Activated T-helper 2 cell treated with anti-CD3 and anti-CD28 coated beads, Interferon-gamma antibody, Interleukin-2, Interleukin-4, amounts not matched to agents 10 μg/mL and 5 μg/mL and 100 μg/mL, durations not matched to agents 14 hours and 24 hours and 36 hours (primary cell): Measurements from ENCODE around the gene BAD. TPM values are rescaled to one million over a fixed set of nuclear protein-coding genes. Genes with fewer than 3 reads are reported as not detected.

Source experiments
- DNase-seq: peaks from one replicate; pipeline ENCODE4 v3.0.0; 2021; ENCODE audit warnings: low spot score
- H3K27ac Mint-ChIP-seq: one replicate; pipeline ENCODE4 v1.8.0; 2021; ENCODE audit warnings: mixed read lengths
- H3K27me3 Mint-ChIP-seq: one replicate; pipeline ENCODE4 v1.8.0; 2021; ENCODE audit warnings: low read depth, mixed read lengths
- H3K36me3 Mint-ChIP-seq: one replicate; pipeline ENCODE4 v1.8.0; 2021; ENCODE audit warnings: low read depth, mixed read lengths
- H3K4me1 Mint-ChIP-seq: one replicate; pipeline ENCODE4 v1.8.0; 2021; ENCODE audit warnings: low read depth, mixed read lengths
- H3K4me3 Mint-ChIP-seq: one replicate; pipeline ENCODE4 v1.8.0; 2021; ENCODE audit warnings: low read depth, mild to moderate bottlenecking, moderate library complexity, mixed read lengths
- H3K9me3 Mint-ChIP-seq: one replicate; pipeline ENCODE4 v1.8.0; 2021; ENCODE audit warnings: mixed read lengths
- intact Hi-C: fragments of 100-400 bp; cut with micrococcal nuclease; formaldehyde crosslinking; loops from one replicate; pipeline ENCODE4 v1.15.1; 2023
- total RNA-seq: library from RNA; stranded (reverse); gene quantifications from 2 replicates; pipeline ENCODE4 v1.2.3, GENCODE V29; 2022

BAD gene
- total RNA-seq, 1 donor from 2014 or later, result 33.2 TPM

- Mint-ChIP-seq H3K9me3 (no peaks in the 10 kb centered on the region), H3K4me1 (peaks cover 15% of the 10 kb centered on the region), H3K36me3 (no peaks in the 10 kb centered on the region), H3K4me3 (peak overlapping the region; percentile 10), H3K27me3 (peaks cover 58% of the 10 kb centered on the region), H3K27ac (no peak overlapping the region)
- intact Hi-C loops, result no loop called here
- no peak for DNase-seq
Measured at GRCh38 chr11:64298966-64299846, 14.7 kb upstream of the BAD start.

DNA sequence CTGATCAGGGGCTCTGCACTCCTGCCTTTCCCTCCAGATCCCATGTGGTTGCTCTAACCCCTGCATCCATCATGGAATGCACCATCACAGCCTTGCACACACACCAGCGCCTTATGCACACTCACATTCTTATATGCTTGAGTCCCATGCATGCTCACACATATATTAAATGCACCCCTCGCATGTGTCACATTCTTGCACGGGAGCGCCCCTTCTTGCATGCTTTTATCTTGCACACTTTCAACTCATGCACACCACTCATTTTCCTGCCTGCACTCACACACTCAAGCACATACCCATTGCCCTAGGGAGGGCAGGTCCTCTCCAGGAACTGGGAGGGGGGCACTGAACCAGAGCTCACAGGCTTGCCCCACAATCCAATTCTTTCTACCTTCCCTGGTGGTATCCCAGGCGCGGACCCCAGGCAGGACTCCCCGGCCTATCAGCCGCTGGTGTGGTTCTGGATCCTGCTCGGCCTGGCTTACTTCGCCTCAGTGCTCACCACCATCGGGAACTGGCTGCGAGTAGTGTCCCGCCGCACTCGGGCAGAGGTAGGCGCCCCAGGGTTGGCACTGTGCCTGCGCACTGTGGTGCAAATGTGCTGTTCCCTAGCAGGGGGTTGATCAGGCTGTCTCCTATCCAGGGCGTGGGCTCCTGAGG, 13.4 kb upstream of the BAD start:
- peaks cover 9% of the 10 kb centered on the region for H3K4me1 Mint-ChIP-seq
- no peak for DNase-seq
- no peaks in the 10 kb centered on the region for H3K9me3 Mint-ChIP-seq
- intact Hi-C loops, result no loop called here
- no peaks in the 10 kb centered on the region for H3K36me3 Mint-ChIP-seq
- peaks cover 69% of the 10 kb centered on the region for H3K27me3 Mint-ChIP-seq
- no peak overlapping the region for H3K4me3 Mint-ChIP-seq
- no peak overlapping the region for H3K27ac Mint-ChIP-seq

DNA sequence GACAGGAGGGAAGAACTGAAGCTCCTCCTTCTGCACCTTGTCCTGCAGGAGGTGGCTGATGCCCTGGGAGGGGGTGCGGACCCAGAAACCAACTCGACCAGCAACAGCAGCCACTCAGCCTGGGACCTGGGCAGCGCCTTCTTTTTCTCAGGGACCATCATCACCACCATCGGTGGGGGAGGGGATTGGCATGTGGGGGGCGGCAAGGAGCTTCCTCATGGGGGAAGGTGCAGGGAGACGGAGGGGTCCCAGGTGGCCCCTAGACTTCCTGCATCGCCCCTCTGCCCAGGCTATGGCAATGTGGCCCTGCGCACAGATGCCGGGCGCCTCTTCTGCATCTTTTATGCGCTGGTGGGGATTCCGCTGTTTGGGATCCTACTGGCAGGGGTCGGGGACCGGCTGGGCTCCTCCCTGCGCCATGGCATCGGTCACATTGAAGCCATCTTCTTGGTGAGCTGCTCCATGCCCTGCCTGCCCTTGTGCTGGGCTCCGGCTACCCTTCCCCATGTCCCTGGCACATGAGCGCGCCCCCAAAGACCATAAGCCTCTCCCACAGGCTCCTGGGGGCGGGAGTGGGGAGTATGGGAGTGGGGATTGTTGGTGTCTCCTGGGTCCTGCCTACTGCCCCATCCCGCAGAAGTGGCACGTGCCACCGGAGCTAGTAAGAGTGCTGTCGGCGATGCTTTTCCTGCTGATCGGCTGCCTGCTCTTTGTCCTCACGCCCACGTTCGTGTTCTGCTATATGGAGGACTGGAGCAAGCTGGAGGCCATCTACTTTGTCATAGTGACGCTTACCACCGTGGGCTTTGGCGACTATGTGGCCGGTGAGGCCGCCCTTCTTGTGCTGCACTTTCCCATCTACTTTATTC, 12.6 kb upstream of the BAD start:
- intact Hi-C loops, result no loop called here
- Mint-ChIP-seq H3K4me1 (peaks cover 12% of the 10 kb centered on the region), H3K27ac (no peak overlapping the region), H3K4me3 (no peak overlapping the region), H3K9me3 (no peaks in the 10 kb centered on the region), H3K36me3 (no peaks in the 10 kb centered on the region), H3K27me3 (peaks cover 73% of the 10 kb centered on the region)
- no peak for DNase-seq

- H3K4me1 Mint-ChIP-seq, result peaks cover 12% of the 10 kb centered on the region
- intact Hi-C loops, result no loop called here
- no peak for DNase-seq
- no peak overlapping the region for H3K27ac Mint-ChIP-seq
- peaks cover 73% of the 10 kb centered on the region for H3K27me3 Mint-ChIP-seq
- no peaks in the 10 kb centered on the region for H3K9me3 Mint-ChIP-seq
- no peak overlapping the region for H3K4me3 Mint-ChIP-seq
- H3K36me3 Mint-ChIP-seq, result no peaks in the 10 kb centered on the region
Measured at GRCh38 chr11:64296236-64296635, 11.8 kb upstream of the BAD start.

DNA sequence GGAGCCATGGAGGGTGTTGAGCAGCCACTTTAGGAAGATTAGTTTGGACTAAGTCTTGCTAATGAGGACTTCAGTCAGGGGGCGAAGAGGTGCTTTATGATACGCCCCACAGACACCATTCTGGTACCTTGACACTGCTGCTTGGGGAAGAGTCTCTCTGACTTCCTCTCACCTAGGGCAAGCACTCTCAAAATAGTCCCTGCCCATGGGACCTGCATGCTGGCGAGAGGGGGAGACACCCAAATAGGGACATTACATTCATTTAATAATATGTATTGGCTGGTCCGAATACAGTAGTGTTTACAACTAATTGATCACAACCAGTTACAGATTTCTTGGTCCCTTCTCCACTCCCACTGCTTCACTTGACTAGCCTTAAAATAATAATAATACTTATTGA, 11.3 kb upstream of the BAD start:
- Mint-ChIP-seq H3K9me3 (no peaks in the 10 kb centered on the region), H3K4me1 (peaks cover 11% of the 10 kb centered on the region), H3K4me3 (no peak overlapping the region), H3K36me3 (no peaks in the 10 kb centered on the region), H3K27me3 (peaks cover 75% of the 10 kb centered on the region), H3K27ac (no peak overlapping the region)
- intact Hi-C loops, result no loop called here
- DNase-seq, result no peak

- DNase-seq, result no peak
- no peak overlapping the region for H3K4me3 Mint-ChIP-seq
- peaks cover 8% of the 10 kb centered on the region for H3K4me1 Mint-ChIP-seq
- H3K27ac Mint-ChIP-seq, result no peak overlapping the region
- intact Hi-C loops, result no loop called here
- H3K27me3 Mint-ChIP-seq, result peaks cover 73% of the 10 kb centered on the region
- H3K9me3 Mint-ChIP-seq, result no peaks in the 10 kb centered on the region
- H3K36me3 Mint-ChIP-seq, result no peaks in the 10 kb centered on the region
Measured at GRCh38 chr11:64294774-64295173, 10.3 kb upstream of the BAD start.

- Mint-ChIP-seq H3K4me1 (peaks cover 6% of the 10 kb centered on the region), H3K36me3 (no peaks in the 10 kb centered on the region), H3K27me3 (peaks cover 61% of the 10 kb centered on the region), H3K27ac (no peak overlapping the region), H3K4me3 (peak overlapping the region; percentile 33), H3K9me3 (no peaks in the 10 kb centered on the region)
- intact Hi-C loops, result no loop called here
- DNase-seq, result no peak
Measured at GRCh38 chr11:64292460-64293254, 8.2 kb upstream of the BAD start.

DNA sequence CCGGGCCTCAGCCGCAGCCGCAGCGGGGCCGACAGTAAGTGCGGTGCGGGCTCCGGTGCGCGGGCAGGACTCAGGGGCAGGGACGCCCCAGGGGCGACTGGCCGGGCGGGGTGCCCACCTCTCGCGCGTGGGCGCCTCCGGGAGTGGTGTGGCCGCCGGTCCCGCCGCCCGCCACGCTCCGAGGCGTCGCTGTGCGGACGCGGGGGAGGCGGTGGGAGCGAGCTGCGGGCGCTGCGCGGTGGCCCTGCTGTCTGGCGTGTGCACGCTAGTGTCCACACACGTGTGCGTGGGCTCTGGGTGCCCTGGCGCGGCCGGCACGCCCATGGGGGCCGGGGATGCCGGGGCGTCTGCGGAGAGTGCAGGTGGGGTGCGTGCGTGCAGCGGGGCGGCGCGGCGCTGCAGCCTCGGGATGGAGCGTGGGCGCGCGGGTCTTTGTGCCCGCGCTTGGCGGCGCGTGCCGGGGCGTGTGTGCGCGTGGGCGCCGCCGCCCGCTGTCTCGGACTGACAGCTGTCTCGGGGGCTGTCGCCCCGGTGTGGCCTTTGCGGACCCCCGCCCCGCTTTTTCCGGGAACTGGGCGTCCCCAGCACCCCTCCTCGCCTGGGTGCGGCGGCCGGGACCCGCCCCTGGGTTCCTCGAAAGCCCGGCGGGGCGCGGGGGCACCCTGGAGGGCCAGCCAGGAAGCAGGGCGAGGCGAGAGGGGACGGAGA, 7.4 kb upstream of the BAD start:
- no peak for DNase-seq
- Mint-ChIP-seq H3K36me3 (no peaks in the 10 kb centered on the region), H3K27ac (no peak overlapping the region), H3K9me3 (no peaks in the 10 kb centered on the region), H3K4me1 (peaks cover 6% of the 10 kb centered on the region), H3K4me3 (no peak overlapping the region), H3K27me3 (peaks cover 54% of the 10 kb centered on the region)
- intact Hi-C loops, result no loop called here

DNA sequence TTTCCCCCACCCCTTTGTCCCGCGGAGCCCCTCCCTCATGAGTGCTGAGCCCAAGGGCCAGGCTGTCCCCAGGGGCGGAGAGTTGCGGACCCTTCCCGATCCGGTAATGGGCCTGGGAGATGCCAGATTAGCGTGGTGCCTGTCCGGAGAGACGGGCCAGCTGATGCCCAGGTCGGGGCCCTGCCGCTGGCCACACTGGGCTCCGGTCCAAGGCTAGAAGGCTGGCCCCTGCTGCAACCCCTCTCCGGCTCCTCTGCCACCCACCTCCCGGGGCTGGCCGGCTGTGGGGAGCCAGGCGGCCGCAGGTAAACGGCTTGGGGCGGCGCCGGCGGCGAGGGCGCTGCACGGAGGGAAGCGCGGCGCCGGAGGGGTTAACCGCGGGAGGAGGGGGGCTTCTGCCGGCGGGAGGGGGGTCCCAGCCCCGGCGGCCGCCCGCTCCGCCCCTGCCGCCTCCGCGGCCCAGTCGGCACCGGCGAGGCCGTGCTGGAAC, 6.8 kb upstream of the BAD start, which contains the start of gene KCNK4:
Gene KCNK4, plus strand, starts transcription at position 41 of the 490 bp plus-strand sequence. CDS start 1,717 bp downstream, outside the sequence.
- no peak for DNase-seq
- H3K36me3 Mint-ChIP-seq, result no peaks in the 10 kb centered on the region
- H3K4me1 Mint-ChIP-seq, result peaks cover 9% of the 10 kb centered on the region
- H3K4me3 Mint-ChIP-seq, result no peak within 1 kb of the TSS
- no peak within 1 kb of the TSS for H3K27ac Mint-ChIP-seq
- no peaks in the 10 kb centered on the region for H3K9me3 Mint-ChIP-seq
- peaks cover 48% of the 10 kb centered on the region for H3K27me3 Mint-ChIP-seq
- intact Hi-C loops, result no loop called here

DNA sequence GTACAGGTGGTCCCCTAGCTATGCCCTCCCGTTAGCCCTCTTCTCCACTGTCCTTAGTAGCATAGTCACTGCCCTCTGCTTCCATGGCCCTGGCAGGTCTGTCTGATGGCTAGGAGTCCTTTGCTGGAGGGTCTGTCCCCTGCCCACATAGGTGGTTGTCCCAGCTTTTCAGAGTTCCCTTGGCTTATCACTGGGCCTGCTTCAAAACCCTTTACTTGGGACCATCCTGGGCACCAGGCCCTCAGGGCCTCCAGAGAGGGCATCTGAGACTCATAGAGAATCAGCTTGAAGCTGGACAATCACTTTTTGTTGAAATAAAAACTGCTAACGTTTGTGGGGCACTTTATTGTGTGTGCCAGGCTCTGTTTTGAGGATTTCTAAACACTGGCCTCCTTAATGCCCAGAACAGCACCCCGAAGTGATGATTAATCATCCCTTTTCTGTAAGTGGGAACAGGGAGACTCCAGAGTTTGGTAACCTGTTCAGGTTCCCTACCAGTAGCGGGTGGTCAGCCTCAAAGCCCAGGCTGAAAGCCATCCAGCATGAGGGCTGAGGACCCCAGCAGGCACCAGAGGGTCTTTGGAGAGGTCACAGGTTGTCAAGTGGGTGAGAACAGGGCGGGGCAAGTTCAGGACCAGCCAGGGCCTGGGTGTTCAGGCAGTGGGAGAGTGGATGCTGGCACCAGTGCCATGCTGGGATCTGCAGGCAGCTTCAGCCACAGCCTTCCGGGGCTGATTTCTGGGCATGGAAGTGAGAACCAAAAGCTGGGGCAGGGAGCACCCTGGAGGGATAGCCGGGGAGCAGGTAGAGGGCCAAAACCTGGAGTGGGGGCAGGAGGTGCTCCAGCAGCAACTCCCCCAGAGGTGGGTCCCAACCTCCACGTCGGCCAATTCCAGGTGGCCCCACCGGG, 6.1 kb upstream of the BAD start:
- no peak for DNase-seq
- Mint-ChIP-seq H3K4me3 (no peak overlapping the region), H3K9me3 (no peaks in the 10 kb centered on the region), H3K27ac (no peak overlapping the region), H3K36me3 (no peaks in the 10 kb centered on the region), H3K4me1 (peaks cover 10% of the 10 kb centered on the region), H3K27me3 (peaks cover 41% of the 10 kb centered on the region)
- intact Hi-C loops, result no loop called here

DNA sequence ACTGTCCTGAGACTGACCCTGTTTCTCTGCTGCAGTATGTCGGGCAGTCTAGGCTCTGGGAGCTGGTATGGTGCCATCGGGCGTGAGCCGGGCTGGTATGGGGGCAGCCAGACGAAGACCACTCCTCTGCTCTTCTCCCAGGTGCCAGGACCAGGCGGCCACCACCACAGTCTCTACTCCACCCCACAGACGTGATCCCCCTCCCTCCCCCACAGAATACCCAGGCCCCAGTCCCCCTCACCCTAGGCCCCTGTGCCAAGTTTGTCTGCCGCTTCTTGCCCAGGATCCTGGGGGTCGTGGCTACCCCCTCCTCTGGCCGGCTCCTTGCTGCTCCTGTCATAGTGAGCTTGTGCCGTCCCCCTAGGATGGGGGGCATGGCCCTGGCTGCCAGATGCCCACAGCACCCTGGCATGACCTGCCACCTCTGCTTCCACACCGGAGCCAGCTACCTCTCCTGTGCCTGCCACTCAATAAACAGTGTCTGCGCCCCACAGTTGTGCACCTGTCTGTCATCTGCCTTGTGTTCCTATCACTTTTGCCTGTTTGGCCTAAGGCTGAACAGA, 4.6 kb upstream of the BAD start:
- peaks cover 29% of the 10 kb centered on the region for H3K27me3 Mint-ChIP-seq
- H3K4me1 Mint-ChIP-seq, result peaks cover 10% of the 10 kb centered on the region
- H3K4me3 Mint-ChIP-seq, result no peak overlapping the region
- no peaks in the 10 kb centered on the region for H3K9me3 Mint-ChIP-seq
- intact Hi-C loops, result no loop called here
- H3K27ac Mint-ChIP-seq, result no peak overlapping the region
- no peaks in the 10 kb centered on the region for H3K36me3 Mint-ChIP-seq
- no peak for DNase-seq
